Sigmoid colon (tissue), 4 donors: ENCODE measurements around the gene EXOC3L1.

Experiments used
- CTCF ChIP-seq, 4 experiments: fragments of 450-650 bp in 3 of 4; fragments of 200-600 bp in 1 of 4; IDR thresholded peaks; one replicate each; pipeline ENCODE4 v1.5.1; 2016 to 2019; ENCODE audit warnings: antibody characterized with exemption in 4 of 4, mild to moderate bottlenecking in 3 of 4, moderate library complexity in 2 of 4
- EP300 ChIP-seq, 4 donors: sonication (generic); formaldehyde crosslinking; IDR thresholded peaks; one replicate each; pipeline ENCODE4 v1.6.1; 2017; ENCODE audit warnings: antibody characterized with exemption in 4 of 4
- POLR2A ChIP-seq, 2 donors: fragments of 450-650 bp; IDR thresholded peaks; one replicate each; pipeline ENCODE4 v1.6.1; 2016; ENCODE audit warnings: antibody characterized with exemption in 2 of 2, mild to moderate bottlenecking in 2 of 2, moderate library complexity in 2 of 2

- no peak for TF ChIP-seq CTCF (IDR thresholded peaks at IDR 0.05)
- TF ChIP-seq POLR2A (IDR thresholded peaks at IDR 0.05) = no peak
- no peak for TF ChIP-seq EP300 (IDR thresholded peaks at IDR 0.05)
Observed at GRCh38 chr16:67208154-67208896, 18.4 kb upstream of the EXOC3L1 start.
